GM21526 (cell line): Measurements from ENCODE around the gene ITIH3.
A peak's percentile ranks its signal among the peaks of the same experiment; 100 is the strongest.
"Not testable (repeated sequence)": the region's sequence is repeated elsewhere in the genome, so short reads cannot be mapped to it uniquely, and the experiment has no call there.

ENCODE experiments used
- ATAC-seq: cut with Tn5 transposase; IDR thresholded peaks from one replicate; pipeline ENCODE4 v1.9.1; 2021; ENCODE audit warnings: moderate library complexity; ENCODE audit not compliant: unreplicated experiment, low FRiP score

The ITIH3 gene, protein sequence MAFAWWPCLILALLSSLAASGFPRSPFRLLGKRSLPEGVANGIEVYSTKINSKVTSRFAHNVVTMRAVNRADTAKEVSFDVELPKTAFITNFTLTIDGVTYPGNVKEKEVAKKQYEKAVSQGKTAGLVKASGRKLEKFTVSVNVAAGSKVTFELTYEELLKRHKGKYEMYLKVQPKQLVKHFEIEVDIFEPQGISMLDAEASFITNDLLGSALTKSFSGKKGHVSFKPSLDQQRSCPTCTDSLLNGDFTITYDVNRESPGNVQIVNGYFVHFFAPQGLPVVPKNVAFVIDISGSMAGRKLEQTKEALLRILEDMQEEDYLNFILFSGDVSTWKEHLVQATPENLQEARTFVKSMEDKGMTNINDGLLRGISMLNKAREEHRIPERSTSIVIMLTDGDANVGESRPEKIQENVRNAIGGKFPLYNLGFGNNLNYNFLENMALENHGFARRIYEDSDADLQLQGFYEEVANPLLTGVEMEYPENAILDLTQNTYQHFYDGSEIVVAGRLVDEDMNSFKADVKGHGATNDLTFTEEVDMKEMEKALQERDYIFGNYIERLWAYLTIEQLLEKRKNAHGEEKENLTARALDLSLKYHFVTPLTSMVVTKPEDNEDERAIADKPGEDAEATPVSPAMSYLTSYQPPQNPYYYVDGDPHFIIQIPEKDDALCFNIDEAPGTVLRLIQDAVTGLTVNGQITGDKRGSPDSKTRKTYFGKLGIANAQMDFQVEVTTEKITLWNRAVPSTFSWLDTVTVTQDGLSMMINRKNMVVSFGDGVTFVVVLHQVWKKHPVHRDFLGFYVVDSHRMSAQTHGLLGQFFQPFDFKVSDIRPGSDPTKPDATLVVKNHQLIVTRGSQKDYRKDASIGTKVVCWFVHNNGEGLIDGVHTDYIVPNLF

GRCh38 chr3:52794612-52795099, at the start of gene ITIH3:
TSS of gene ITIH3 (plus strand) at chr3:52794796. CDS start at chr3:52794804, 8 bp downstream.
- no peak for ATAC-seq

- no peak for ATAC-seq
Measured at GRCh38 chr3:52752045-52752660, 42.4 kb upstream of the ITIH3 start.

- no peak for ATAC-seq
Measured at GRCh38 chr3:52754373-52754772, 40.2 kb upstream of the ITIH3 start.

DNA sequence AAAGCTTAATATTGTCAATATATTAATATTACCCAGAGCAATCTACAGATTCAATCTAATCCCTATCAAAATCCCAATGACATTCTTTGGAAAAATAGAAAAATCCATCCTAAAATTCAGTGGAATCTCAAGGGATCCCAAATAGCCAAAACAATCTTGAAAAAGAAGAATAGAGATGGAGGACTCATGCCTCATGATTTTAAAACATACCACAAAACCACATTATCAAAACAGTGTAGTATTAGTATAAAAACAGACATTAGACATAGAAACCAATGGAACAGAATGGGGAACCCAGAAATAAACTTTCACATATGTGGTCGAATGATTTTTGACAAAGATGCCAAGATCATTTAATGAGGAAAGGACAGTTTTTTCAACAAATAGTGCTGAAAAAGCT, 38.5 kb upstream of the ITIH3 start:
- no peak for ATAC-seq

DNA sequence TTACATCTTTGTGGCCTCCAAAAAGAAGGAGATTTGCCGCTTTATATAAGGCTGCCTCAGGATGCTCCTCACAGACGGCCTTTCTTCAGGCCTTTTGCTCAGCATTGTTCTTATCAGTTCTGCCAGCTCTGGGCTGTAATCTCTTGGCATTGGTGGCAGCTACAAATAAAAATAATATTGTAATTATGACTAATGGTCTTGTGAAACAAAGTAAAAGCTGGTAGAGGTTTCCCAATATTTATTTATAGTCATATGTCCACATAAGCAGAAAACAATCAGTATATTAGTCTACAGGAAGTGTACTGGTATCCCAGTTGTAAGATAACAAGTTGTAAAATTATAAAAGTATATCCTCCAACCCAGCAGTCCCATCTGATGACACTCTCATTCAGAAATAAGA, 31.1 kb upstream of the ITIH3 start:
- no peak for ATAC-seq

- no peak for ATAC-seq
Measured at GRCh38 chr3:52769786-52770455, 24.7 kb upstream of the ITIH3 start.

DNA sequence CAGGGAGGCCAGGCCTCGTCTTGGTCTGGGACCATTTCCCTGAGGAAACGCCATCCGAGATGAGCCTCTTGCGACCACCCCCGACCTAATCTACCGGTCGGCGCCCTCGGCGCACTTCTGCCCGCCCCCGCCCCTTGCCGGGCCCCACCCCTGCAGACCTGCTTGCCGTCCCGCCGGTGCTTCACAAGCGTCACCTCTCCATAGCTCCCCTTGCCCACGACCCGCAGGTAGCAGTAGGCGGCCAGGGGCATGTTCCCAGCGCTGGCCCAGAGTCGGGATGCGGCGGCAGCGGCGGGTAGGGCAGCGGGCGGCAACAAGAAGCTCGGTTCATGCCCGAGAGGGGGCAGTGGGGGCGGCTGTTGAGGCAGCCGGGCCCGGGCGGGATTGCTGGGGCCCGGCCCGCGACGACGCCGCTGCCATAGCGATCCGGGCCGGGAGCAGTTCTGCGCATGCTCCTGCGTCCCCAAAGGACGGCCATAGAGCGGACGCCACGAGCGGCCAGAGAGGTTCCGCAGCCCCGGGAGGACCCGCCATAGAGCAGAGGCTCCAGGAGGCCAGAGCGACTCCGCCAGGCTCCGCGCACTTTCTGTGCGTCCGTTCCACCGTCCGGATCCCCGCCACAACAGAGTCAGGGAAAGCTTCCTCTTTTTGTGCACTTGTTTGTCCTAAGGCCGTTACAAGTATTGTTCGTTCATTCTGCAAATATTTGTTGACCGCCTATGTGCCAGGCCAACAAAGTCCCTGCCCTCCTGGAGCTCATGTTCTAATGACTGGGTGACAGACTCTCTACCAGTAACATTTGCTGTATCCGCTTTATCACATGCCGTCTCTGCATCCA, 23.9 kb upstream of the ITIH3 start, which contains the start of gene NEK4:
NEK4 (minus strand) TSS at position 445 of the 838 bp plus-strand sequence; CDS start at position 251, 194 bp downstream.
- peak; percentile 86 for ATAC-seq

GRCh38 chr3:52771334-52771681, 23.3 kb upstream of the ITIH3 start:
- no peak for ATAC-seq

- ATAC-seq = no peak
Measured at GRCh38 chr3:52771702-52772101, 22.9 kb upstream of the ITIH3 start.

DNA sequence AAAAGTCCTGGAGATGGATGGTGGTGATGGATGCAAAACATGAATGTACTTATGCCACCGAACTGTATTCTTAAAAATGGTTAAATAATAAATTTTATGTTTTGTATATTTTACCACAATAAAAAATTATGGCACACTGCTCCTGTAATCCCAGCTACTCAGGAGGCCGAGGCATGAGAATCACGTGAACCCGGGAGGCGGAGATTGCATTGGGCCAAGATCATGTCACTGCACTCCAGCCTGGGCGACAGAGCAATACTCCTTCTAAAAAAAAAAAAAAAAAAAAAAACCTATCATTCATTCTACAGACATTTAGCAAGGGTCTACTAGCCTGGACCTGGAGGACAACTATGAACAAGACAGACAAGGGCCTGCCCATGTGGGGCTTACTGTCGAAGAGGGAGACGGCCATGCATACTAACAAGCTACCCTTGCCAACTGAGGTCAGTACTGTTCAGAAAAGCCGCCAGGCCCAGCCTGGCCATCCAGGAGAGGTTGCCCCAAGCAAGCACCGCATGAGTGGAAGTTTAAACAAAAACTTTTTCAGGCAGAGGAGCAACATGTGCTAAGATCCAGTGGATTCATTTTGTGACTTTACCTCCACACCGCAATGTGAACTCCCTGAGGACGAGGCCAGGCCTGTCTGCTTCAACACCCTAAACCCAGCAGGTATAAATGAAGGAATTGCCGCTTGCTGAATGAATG, 21.1 kb upstream of the ITIH3 start:
- ATAC-seq = no peak

- ATAC-seq = no peak
Measured at GRCh38 chr3:52774066-52774713, 20.4 kb upstream of the ITIH3 start.

GRCh38 chr3:52774901-52775864, 19.4 kb upstream of the ITIH3 start:
- no peak for ATAC-seq

GRCh38 chr3:52775877-52776276, 18.7 kb upstream of the ITIH3 start:
- no peak for ATAC-seq

DNA sequence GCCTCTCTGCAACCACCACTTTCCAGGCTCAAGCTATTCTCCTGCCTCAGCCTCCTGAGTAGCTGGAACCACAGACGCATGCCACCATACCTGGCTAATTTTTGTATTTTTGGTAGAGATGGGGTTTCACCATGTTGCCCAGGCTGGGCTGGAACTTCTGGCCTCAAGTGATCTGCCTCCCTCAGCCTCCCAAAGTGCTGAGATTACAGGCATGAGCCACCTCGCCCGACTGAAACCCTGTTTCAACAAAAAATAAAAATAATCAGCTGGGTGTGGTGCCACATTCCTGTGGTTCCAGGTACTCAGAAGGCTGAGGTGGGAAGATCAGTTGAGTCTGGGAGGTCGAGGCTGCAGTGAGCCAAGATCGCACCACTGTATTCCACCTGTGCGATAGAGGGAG, 18.1 kb upstream of the ITIH3 start:
- ATAC-seq = not testable (repeated sequence)

- no peak for ATAC-seq
Measured at GRCh38 chr3:52777127-52777958, 17.3 kb upstream of the ITIH3 start, which contains the start of gene ITIH1. TSS of gene ITIH1 (plus strand) at chr3:52777599. CDS start at chr3:52777616, 17 bp downstream.
